Activated CD4-positive, alpha-beta T cell treated with anti-CD3 and anti-CD28 coated beads for 48 hours (primary cell): ENCODE measurements around the gene CHTF8.
"Not testable (repeated sequence)": the region's sequence is repeated elsewhere in the genome, so short reads cannot be mapped to it uniquely, and the experiment has no call there.

Source experiments
- DNase-seq: peaks from one replicate; pipeline ENCODE4 v3.0.0-alpha.2; 2020

CHTF8 gene, protein sequence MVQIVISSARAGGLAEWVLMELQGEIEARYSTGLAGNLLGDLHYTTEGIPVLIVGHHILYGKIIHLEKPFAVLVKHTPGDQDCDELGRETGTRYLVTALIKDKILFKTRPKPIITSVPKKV

DNA sequence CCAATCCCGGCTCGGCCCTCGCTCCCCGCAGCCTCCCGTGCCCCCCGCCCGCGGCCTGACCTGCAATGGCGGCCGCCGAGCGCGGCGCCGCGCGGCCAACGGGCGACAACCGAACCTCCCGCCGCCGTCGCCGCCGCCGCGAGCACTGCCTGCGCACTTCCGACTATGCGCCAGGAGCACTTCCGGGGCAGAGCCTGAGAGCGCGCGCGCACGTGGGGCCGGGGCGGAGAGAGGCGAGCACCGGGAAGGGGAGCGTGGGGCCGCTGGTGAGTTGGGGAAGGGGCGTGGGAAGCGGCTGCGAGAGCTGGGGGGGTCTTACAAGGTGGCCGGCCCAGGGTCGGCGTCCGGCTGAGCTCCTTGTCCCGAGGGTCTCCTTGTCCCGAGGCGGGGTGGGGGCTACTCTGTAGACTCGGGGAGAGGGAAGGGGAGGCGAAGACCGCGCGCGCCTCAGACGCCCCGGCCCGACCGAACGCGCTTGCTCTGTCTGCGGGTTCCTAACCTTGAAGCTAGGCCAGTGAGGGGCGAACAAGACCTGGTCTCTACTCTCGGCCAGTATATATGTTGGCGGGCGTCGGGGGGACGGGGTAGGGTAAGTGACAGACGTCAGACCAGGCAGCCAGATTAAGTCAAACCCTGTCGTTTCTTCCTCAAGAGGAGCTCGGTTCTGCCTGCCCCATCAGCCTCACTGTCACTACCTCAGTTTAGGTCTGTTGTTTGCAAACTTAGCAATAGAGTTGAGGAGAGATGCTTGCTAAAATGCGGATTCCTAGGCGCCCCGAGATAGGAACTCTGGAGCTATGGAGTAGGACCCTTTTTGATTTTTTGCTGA is at the start of gene CHTF8, which contains the start of gene UTP4:
Gene CHTF8 (minus strand): TSS at position 165 of the 829 bp plus-strand sequence. CDS start 11,130 bp downstream, outside the sequence.
Gene UTP4 (plus strand): TSS at position 226 of the 829 bp plus-strand sequence. CDS start 811 bp downstream, outside the sequence.
- peak; percentile 92 for DNase-seq

DNA sequence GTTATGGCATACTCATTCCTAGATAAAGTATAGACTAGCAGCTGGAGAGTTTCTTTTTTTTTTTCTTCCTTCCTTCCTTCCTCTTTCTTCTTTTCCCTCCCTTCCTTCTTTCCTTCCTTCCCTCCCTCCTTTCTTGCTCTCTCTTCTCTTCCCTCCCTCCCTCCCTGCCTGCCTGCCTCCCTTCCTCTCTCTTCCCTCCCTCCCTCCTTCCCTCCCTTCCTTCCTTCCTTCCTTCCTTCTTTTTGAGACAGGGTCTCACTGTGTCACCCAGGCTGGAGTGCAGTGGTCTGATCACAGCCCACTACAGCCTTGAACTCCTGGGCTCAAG is 47.6 kb upstream of the CHTF8 start:
- no peak for DNase-seq

DNA sequence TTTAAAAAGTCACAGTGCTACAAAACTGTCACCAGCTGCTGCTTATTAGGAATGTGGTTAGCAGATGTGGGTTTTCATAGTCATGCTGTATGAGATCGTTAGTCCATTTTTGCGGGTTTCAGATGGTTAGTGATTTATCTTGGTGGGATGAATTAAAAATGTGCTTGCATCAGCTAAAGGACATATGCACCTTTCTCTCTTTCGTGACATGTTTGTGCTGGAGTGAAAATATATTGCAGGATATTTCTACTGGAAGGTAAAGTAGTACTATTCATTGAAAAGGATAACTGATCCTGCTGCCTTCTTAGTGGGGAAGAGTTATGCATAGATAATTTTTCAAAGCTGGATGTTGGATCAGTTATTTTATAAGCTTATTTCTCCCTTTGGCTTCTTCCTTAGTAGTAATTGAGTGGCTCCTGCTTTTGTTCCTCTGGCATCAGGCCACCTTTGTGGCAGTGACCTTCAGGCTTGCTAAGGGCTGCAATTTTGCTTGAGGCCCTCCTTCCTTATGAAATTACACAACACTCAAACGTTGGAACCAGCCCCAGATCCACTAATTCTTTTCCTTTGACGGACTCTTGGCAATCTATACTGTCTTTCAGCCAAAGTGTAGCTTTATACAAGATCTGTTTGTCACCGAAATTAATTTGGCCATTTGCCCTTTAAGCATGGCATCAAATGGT is 47.1 kb upstream of the CHTF8 start:
- no peak for DNase-seq

DNA sequence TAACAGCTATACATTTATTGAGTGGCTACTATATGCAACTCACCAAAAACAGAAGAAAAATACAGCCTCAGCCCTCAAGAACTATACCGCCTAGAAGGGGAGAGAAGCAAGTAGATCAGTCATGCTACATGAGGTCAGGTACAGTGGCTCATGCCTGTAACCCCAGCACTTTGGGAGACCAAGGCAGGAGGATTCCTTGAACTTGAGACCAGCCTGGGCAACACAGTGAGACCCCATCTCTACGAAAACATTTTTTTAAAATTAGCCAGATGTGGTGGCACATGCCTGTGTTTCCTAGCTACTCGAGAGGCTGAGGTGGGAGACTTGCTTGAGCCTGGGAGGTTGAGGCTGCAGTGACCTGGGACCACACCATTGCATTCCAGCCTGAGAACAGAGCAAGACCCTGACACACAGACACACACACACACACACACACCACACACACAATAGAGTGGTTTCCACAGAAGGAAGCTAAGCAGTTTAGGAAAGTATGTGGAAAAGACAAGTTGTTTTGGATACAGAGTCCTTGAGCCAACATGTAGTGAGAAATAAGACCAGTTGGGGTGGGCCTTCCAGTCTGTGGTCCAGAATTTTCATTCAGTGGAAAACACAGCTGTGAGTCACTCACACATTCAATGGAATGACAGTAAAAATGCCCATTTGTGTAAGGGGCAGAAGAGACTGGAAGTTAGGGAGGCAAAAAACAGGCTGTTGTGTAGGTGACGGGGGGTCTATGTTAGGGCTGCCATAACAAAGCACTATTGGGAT is 43.8 kb upstream of the CHTF8 start:
- no peak for DNase-seq

DNA sequence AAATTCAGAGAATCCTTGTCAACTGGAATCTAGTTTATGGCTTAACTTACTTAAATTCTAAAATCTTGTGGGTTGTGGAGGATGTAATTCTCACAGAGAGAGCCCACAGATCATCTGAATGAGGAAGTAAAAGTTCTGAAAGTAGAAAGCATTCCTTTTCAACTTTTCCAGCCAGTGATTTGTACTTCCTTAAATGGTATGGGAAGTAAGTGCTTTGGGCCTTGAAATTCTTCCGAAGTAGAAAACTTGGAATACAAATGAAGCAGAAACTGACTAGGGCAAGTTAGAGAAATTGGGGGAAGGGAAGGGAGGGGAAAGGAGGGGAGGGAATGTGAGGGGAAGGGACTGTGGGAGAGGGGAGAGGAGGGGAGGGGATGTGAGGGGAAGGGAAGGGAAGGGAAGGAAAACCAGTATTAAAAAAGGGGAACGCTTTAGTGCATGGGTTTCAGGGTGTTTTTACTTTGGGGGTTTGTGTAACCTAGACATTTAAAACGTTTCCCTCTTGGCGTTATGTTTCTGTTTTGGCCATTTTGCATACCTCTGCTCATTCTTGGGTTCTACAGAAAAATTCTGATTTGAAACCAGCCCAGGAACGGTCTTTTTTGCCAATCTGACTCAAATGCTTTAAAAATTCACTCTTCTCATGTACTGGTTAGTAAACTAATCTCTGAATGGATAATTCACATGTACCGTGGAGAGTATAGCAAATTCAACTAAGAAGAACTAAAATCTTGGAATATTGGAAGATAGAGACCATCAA is 39.1 kb upstream of the CHTF8 start:
- DNase-seq, result no peak

DNA sequence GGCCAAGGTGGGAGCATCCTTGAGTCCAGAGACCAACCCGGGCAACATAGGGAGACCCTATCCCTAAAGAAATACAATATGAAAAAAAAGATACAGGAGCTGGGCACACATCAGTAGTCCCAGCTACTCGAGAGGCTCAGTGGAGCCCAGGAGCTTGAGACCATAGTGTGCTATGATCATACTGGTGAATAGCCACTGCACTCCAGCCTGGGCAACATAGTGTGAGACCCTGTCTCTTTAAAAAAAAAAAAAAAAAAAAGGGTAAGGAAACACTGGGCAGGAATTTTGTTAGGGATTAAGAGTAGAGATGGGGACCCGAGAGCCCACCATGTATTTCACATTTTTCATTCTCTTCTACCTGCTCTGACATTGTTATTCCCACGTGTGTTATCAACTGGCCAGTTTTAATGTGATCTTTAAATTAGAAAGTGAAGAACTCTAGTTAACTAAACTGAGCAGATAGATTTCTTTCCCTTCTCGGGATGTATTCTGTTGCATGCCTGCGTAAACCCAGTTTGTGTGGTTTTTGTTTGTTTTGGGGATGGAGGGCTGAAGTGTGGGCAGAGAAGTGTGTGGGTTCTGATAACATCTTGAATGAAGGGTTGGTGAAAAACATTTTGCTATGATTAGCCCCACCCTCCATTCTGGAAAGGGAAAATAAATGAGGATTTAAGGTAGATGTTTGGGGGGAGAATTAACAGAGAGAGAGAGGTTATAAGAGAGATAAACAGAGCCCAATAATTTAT is 37.4 kb upstream of the CHTF8 start:
- no peak for DNase-seq

DNA sequence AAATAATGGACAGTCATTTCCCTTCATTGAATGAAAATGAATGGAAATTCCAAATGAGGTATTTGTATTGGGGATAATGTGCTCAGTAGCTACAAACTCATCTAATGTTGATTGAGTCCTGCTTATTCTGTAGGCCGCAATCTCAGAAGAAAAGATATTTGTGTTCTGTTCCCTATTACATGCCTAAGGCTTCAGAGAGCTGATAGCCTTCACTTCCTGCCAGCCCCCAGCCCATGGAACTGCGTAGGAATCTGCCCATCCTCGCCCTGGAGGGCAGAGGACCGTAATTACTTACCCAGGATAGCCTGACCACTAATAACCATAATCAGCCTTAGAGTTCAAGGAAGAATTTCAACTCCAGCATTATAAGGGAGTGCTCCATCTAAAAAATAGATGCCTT is 36.7 kb upstream of the CHTF8 start:
- no peak for DNase-seq

DNA sequence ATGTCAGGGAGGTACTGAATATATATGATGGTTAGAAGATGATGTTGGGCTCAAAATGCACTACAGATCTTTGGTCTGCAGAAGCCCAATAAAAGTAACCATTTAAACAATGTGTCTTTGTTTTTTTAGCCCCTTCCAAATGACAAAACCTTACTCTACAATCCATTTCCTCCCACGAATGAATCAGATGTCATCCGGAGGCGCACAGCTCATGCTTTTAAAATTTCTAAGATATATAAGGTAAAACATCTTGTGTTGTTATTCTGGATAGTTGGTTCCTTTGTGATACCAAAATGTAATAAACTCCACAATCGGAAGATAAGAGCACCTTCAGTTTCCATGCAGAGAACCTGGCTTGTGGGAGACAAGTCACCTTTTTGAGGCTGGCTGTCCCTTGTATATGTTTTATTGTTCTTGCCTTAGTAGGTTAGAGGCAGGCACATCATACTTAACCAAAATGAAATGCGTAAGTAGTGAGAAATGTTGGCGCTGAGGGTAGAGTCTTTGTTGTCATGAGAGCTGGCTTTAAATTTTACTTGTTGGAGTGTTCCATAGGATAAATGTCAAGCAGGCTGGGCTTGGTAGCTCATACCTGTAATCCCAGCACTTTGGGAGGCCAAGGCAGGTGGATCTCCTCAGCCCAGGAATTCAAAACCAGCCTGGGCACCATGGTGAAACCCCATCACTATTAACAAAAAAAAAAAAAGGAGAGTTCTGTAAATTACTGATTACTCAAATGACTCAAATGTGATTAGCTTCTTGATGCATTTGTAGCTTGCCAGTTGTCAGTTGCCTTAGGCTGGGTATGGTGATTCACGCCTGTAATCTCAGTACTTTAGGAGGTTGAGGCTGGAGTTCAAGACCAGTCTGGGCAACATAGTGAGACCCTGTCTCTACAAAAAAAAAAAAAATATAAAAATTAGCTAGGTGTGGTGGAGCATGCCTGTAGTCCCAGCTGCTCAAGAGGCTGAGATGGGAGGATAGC is 34.9 kb upstream of the CHTF8 start:
- DNase-seq, result peak; percentile 28

DNA sequence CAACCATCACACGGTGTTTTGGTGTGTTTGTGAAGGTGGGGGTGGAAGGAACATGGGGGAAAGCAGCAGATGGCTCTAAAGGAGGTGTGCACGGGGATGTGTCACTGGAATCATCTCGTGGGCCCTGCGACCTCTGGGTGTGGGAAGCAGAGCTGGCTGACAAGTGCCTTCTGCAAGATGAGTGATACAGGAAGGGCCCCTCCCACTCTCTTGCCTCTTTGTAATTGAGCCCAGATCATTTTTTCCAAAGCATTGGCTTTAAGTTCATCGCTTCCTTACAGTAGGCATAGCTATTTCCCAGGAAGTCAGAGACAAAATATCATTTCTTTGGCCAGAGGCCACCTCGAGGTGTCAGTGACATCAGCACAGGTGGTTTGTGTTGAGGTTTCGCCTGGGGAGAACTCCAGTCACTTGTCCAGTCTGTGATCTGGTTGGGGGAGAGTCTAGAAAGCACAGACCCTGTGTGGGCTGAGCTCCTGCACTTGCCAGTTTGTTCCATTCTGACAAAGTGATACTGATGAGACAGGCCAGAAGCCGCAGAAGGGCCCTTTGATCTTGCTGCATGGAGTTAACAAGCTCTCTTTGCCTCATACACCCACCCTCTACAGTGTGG is 33.9 kb upstream of the CHTF8 start:
- peak; percentile 88 for DNase-seq

DNA sequence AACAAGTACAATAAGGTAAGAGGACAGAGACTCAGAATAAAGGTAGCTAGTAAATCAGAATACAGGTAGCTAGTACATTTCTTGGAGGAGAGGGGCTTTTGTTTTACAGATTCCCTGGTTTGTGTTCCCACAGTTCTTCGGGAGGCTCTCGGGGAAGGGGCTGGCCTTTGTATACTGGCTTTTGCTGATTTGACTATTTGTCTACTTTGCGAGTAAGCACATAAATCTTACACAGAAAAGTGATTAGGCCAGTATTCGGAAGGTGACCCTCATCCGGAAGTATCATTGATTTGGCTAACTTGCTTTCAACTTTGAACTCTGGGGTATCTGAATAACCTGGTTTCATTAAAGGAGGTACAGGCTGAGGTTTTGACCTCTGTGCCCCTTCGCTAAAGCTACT is 33.2 kb upstream of the CHTF8 start:
- no peak for DNase-seq

DNA sequence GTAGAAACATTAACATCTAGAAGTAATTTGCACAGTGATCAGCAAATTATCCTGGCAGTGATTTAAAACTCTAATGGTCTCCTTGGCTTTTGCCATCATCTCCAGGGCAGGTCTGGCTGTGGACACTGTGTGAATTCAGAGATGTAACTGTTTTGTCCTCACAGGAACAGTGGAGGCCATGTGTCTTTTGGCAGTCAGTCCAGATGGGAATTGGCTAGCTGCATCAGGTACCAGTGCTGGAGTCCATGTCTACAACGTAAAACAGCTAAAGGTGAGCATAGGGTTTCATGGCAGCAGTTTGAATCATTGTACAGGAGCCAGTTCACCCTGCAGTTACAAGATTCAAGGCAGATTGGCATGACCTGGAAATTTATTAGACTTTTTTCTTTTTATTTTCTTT is 27.8 kb upstream of the CHTF8 start:
- no peak for DNase-seq

DNA sequence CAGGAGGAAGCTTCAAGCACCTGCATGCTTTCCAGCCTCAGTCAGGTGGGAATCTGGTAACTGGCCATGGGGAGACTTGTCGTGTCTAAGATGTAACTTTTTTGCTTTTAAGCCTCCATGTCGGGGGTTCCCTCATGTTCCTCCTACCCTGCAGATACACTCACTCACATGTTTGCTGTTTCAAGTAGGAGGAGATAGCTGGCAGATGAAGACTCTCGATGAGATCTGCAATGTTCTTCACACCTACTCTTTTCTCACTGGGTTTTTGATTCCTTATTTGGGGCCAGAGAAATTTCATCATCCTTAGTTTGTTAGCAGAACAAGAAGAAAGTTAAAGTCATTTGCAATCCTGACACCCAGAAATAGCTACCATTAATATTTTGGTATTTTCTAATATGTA is 24.8 kb upstream of the CHTF8 start:
- no peak for DNase-seq

DNA sequence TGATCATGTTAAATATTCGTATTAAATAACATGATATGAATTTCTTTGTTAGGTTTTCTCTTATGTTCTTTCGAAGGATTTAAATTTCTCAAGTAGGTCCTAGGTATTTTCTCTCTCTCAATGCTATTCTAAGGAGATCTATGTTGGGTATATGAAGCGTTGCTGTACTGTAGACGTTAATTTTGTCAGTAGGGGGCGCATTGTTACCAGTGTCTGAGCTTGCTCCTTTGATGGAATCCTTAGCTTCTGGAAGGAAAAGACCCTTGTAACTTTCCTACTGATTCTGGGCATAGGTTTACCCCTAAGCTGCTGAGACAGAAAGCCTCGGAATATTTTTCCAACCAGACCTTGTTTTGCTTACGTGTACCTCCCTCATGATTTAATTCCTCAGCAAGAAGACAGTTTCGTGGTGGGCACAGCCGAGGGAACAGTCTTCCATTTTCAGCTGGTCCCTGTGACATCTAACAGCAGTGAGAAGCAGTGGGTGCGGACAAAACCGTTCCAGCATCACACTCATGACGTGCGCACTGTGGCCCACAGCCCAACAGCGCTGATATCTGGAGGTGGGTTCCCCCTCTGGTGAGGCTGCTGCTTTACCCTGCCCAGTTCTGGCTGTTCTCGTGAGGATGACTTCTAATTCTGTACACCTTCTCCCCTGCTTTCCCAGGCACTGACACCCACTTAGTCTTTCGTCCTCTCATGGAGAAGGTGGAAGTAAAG is 17.9 kb upstream of the CHTF8 start:
- peak; percentile 48 for DNase-seq

DNA sequence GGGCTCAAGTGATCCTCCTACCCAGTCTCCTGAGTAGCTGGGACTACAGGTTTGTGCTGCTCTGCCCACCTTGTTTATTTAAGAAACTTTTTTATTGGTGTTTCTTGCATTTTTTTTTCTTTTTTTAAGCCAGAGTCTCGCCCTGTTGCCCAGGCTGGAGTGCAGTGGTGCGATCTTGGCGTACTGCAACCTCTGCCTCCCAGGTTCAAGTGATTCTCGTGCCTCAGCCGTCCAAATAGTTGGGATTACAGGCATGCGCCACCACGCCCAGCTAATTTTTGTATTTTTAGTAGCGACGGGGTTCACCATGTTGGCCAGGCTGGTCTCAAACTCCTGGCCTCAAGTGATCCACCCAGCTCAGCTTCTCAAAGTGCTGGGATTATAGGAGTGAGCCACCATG is 17.2 kb upstream of the CHTF8 start:
- not testable (repeated sequence) for DNase-seq

DNA sequence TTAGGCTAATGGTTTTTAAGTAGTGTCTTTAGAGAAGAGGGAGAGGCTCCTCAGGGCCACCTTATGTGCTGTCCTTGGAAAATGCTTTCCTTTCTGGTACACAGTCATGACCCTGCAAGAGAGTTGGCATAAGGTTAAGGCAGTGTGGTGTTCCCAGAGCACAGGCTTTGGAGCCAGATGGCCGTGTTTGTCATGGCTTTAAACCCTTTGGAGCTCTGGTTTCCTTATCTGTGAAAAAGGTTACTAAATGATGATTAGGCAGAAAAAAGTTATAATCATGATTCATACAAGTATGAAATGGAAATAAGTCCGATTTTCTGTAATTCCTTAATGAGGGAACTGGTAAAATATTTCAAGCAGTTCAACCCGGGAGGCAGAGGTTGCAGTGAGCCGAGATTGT is 13.3 kb upstream of the CHTF8 start:
- DNase-seq, result no peak

DNA sequence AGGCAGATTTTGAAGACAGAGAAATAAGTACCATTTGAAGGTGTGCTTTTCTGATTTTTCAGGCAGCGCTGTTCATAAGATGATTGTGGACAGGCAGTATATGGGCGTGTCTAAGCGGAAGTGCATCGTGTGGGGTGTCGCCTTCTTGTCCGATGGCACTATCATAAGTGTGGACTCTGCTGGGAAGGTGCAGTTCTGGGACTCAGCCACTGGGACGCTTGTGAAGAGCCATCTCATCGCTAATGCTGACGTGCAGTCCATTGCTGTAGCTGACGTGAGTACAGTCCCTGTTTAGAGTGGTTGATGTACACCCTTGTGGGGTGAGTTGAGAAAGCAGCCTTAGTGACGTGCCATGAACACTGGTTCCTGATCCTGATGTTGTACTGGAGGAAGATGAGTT is 10.7 kb upstream of the CHTF8 start:
- no peak for DNase-seq

DNA sequence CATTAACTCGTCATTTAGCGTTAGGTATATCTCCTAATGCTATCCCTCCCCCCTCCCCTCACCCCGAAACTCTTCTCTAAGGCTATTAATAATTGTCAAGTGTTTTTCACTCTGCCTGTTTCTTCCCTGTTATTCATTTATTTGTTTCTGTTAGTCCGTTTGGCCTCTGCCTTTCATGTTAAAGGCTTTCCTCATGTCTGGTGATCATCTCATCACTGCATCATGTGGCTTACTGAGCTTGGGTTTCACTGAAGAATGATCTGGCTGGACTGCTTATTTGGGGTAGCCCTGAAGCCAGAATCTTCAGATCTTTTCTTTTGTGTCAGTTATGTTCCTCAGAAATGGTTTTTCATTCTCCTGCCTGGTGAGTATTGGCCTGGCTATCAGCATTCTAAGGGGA is 9.5 kb upstream of the CHTF8 start:
- no peak for DNase-seq

DNA sequence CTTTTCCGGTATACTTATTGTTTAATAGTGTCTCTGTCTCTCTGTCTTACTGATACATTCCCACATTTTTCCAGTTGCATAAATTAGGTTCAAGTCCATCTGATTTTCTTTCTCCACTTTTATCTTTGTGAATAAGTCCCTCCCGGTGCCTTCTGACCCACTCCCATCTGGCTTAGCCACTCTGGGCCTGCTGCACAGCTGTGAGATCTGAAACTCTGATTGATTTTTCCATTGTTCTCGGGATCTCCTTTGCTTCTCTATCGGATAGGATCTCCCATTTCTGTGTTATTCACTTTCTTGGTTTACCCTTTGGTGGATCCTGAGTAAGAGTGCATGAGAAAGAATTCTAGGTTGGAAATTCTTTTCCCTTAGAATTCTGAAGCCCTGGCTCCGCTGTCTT is 8.6 kb upstream of the CHTF8 start:
- no peak for DNase-seq

DNA sequence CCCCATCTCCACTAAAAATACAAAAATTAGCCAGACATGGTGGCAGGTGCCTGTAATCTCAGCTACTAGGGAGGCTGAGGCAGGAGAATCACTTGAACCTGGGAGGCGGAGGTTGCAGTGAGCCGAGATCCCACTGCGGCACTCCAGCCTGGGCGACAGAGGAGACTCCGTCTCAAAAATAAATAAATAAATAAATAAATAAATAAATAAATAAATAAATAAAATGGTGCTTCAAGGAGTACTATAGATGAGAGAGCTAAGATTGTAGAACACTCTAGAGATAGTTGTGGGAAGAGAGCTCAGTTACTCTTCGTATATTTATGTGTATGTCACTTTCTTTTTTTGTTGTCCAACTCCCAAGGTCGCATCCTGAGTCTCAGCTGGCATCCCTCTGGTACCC is 7.1 kb upstream of the CHTF8 start:
- not testable (repeated sequence) for DNase-seq
